22Rv1 (cell line): ENCODE measurements around the gene NIPBL.
"Not testable (repeated sequence)": the region's sequence is repeated elsewhere in the genome, so short reads cannot be mapped to it uniquely, and the experiment has no call there.

Source experiments
- CTCF ChIP-seq: fragments of 450-650 bp; IDR thresholded peaks from 2 replicates; pipeline ENCODE4 v1.5.1; 2017; ENCODE audit warnings: mild to moderate bottlenecking
- ZFX ChIP-seq: fragments of 450-650 bp; IDR thresholded peaks from 2 replicates; pipeline ENCODE4 v1.6.1; 2017; ENCODE audit warnings: antibody characterized with exemption, borderline replicate concordance

DNA sequence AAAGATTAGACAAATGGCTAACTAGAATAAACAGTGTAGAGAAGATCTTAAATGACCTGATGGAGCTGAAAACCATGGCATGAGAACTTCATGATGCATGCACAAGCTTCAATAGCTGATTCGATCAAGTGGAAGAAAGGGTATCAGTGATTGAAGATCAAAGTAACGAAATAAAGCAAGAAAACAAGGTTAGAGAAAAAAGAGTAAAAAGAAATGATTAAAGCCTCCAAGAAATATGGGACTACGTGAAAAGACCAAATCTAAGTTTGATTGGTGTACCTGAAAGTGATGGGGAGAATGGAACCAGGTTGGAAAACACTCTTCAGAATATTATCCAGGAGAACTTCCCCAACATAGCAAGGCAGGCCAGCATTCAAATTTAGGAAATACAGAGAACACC, 28.0 kb upstream of the NIPBL start:
- not testable (repeated sequence) for TF ChIP-seq CTCF, ZFX
